HG03135 (cell line): Measurements from ENCODE around the gene EDARADD.
A peak's percentile ranks its signal among the peaks of the same experiment; 100 is the strongest.

Experiments
- ATAC-seq: cut with Tn5 transposase; IDR thresholded peaks from one replicate; pipeline ENCODE4 v1.9.1; 2021; ENCODE audit warnings: mild to moderate bottlenecking, moderate library complexity; ENCODE audit not compliant: unreplicated experiment

Gene EDARADD

GRCh38 chr1:236509647-236510401 is 115.7 kb downstream of the EDARADD start:
- ATAC-seq: no peak

GRCh38 chr1:236511735-236512418 is 117.8 kb downstream of the EDARADD start:
- ATAC-seq: no peak

GRCh38 chr1:236514703-236515442 is 120.8 kb downstream of the EDARADD start:
- ATAC-seq: no peak

GRCh38 chr1:236515443-236515958 is 121.4 kb downstream of the EDARADD start:
- no peak for ATAC-seq

GRCh38 chr1:236516929-236517704 is 123.0 kb downstream of the EDARADD start:
- ATAC-seq: no peak

- no peak for ATAC-seq
These were observed 124.2 kb downstream of the EDARADD start for GRCh38 chr1:236518322-236518721.

GRCh38 chr1:236520445-236521005 is 126.4 kb downstream of the EDARADD start:
- ATAC-seq: no peak

GRCh38 chr1:236522937-236523703 is 129.0 kb downstream of the EDARADD start:
- no peak for ATAC-seq

- ATAC-seq: peak; percentile 61
These were observed 129.6 kb downstream of the EDARADD start, which contains the start of gene LGALS8 for GRCh38 chr1:236523704-236524141. Gene LGALS8, plus strand, starts transcription at chr1:236523982. Its CDS starts 2,089 bp downstream, at chr1:236526071.

GRCh38 chr1:236524142-236524894 is 130.2 kb downstream of the EDARADD start:
- peak; percentile 92 for ATAC-seq

- ATAC-seq: no peak
These were observed 130.8 kb downstream of the EDARADD start for GRCh38 chr1:236524895-236525184.

- no peak for ATAC-seq
These were observed 132.0 kb downstream of the EDARADD start for GRCh38 chr1:236526079-236526478.

- no peak for ATAC-seq
These were observed 136.2 kb downstream of the EDARADD start for GRCh38 chr1:236530286-236530685.

GRCh38 chr1:236530959-236531358 is 136.9 kb downstream of the EDARADD start:
- no peak for ATAC-seq

GRCh38 chr1:236532850-236533249 is 138.8 kb downstream of the EDARADD start:
- no peak for ATAC-seq

- no peak for ATAC-seq
These were observed 140.1 kb downstream of the EDARADD start for GRCh38 chr1:236534151-236534651.
